Colonic mucosa (tissue), 4 donors: ENCODE data around the gene EPRS1. TPM values are rescaled to one million over a fixed set of nuclear protein-coding genes. Genes with fewer than 3 reads are reported as not detected.
"Not testable (repeated sequence)": the region's sequence is repeated elsewhere in the genome, so short reads cannot be mapped to it uniquely, and the experiment has no call there.

ENCODE experiments used
- DNase-seq: peaks from one replicate; pipeline ENCODE4 v3.0.0-alpha.2; 2020
- H3K27ac ChIP-seq: fragments of 200-600 bp; one replicate; pipeline ENCODE4 v1.8.0; 2021
- H3K27me3 ChIP-seq: fragments of 200-600 bp; one replicate; pipeline ENCODE4 v1.8.0; 2021
- H3K36me3 ChIP-seq: fragments of 200-600 bp; one replicate; pipeline ENCODE4 v1.8.0; 2021
- H3K4me1 ChIP-seq: fragments of 200-600 bp; one replicate; pipeline ENCODE4 v1.8.0; 2021; ENCODE audit warnings: mild to moderate bottlenecking
- H3K4me3 ChIP-seq: fragments of 200-600 bp; one replicate; pipeline ENCODE4 v1.8.0; 2021
- H3K9ac ChIP-seq, 2 donors: one replicate each; pipeline ENCODE4 v1.7.0; 2013; ENCODE audit warnings: control low read depth in 2 of 2, low read depth in 2 of 2, low read length in 2 of 2
- H3K9me3 ChIP-seq: fragments of 200-600 bp; one replicate; pipeline ENCODE4 v1.8.0; 2021
- CTCF ChIP-seq: fragments of 200-600 bp; IDR thresholded peaks from one replicate; pipeline ENCODE4 v1.8.0; 2022; ENCODE audit warnings: antibody characterized with exemption, mild to moderate bottlenecking
- intact Hi-C: fragments of 100-400 bp; cut with DNase I; formaldehyde crosslinking; loops from one replicate; pipeline ENCODE4 v1.14.1; 2022
- total RNA-seq, 2 donors: library from RNA; stranded (reverse); fragmentation: NEBNext Ultra II Directional in 1 of 2; extraction: Animal tissue kit (Norgen Biotek cat#: 25700) in 1 of 2; gene quantifications; one replicate each; pipeline ENCODE4 v1.2.1, GENCODE V29; 2021
- donor health status: healthy.
- donor health status: DM: no; HTN: no; CAD: no.
- donor health status: DM: no; HTN: no; CAD: no.

EPRS1 gene
- total RNA-seq, 2 donors from 2014 or later, result 78.8 to 124 TPM

GRCh38 chr1:220044678-220045355 is 1.5 kb downstream of the EPRS1 start:
- H3K36me3 ChIP-seq, result no peaks in the 10 kb centered on the region
- H3K9ac ChIP-seq, result no peak overlapping the region
- H3K9me3 ChIP-seq, result no peaks in the 10 kb centered on the region
- intact Hi-C loops, result loop anchor here (10.0 kb wide), 1 partner anchor 50 kb away; the partner anchor contains the start of gene IARS2
- H3K27ac ChIP-seq, result no peak overlapping the region
- no peak for TF ChIP-seq CTCF
- no peaks in the 10 kb centered on the region for H3K27me3 ChIP-seq
- H3K4me1 ChIP-seq, result peaks cover 16% of the 10 kb centered on the region
- DNase-seq, result no peak
- no peak overlapping the region for H3K4me3 ChIP-seq

GRCh38 chr1:220043646-220044045 is 2.7 kb downstream of the EPRS1 start:
- intact Hi-C loops, result loop anchor here (10.0 kb wide), 1 partner anchor 51 kb away; the partner anchor contains the start of gene IARS2
- H3K9me3 ChIP-seq, result no peaks in the 10 kb centered on the region
- no peaks in the 10 kb centered on the region for H3K36me3 ChIP-seq
- H3K9ac ChIP-seq, result peak overlapping the region in 1 of 2 donors; percentile 15
- no peak for DNase-seq
- no peak overlapping the region for H3K27ac ChIP-seq
- peaks cover 16% of the 10 kb centered on the region for H3K4me1 ChIP-seq
- H3K4me3 ChIP-seq, result no peak overlapping the region
- TF ChIP-seq CTCF, result no peak
- no peaks in the 10 kb centered on the region for H3K27me3 ChIP-seq

- Histone ChIP-seq H3K27me3 (no peaks in the 10 kb centered on the region), H3K9ac (no peak overlapping the region), H3K4me1 (peaks cover 16% of the 10 kb centered on the region), H3K9me3 (no peaks in the 10 kb centered on the region), H3K36me3 (no peaks in the 10 kb centered on the region), H3K4me3 (no peak overlapping the region), H3K27ac (no peak overlapping the region)
- intact Hi-C loops, result loop anchor here (10.0 kb wide), 1 partner anchor 55 kb away; the partner anchor contains the start of gene IARS2
- no peak for DNase-seq
- no peak for TF ChIP-seq CTCF
Measured at GRCh38 chr1:220040028-220040596, 6.2 kb downstream of the EPRS1 start.

- no peak for TF ChIP-seq CTCF
- H3K27me3 ChIP-seq, result no peaks in the 10 kb centered on the region
- intact Hi-C loops, result no loop called here
- no peaks in the 10 kb centered on the region for H3K9me3 ChIP-seq
- H3K36me3 ChIP-seq, result peaks cover 3% of the 10 kb centered on the region
- H3K4me3 ChIP-seq, result no peak overlapping the region
- H3K4me1 ChIP-seq, result peaks cover 3% of the 10 kb centered on the region
- no peak for DNase-seq
- no peak overlapping the region for H3K27ac ChIP-seq
- H3K9ac ChIP-seq, result no peak overlapping the region
Measured at GRCh38 chr1:220038640-220039039, 7.7 kb downstream of the EPRS1 start.

- H3K9ac ChIP-seq, H3K9me3 ChIP-seq, H3K4me3 ChIP-seq, DNase-seq, intact Hi-C loops, H3K27ac ChIP-seq, H3K4me1 ChIP-seq, H3K27me3 ChIP-seq, H3K36me3 ChIP-seq: not testable (repeated sequence)
Measured at GRCh38 chr1:220037810-220038209, 8.5 kb downstream of the EPRS1 start.

GRCh38 chr1:220032911-220033310 is 13.4 kb downstream of the EPRS1 start:
- H3K27me3 ChIP-seq, result no peaks in the 10 kb centered on the region
- H3K4me1 ChIP-seq, result no peaks in the 10 kb centered on the region
- H3K36me3 ChIP-seq, result peaks cover 14% of the 10 kb centered on the region
- H3K4me3 ChIP-seq, result no peak overlapping the region
- H3K27ac ChIP-seq, result no peak overlapping the region
- no peak overlapping the region for H3K9ac ChIP-seq
- no peaks in the 10 kb centered on the region for H3K9me3 ChIP-seq
- intact Hi-C loops, result no loop called here
- no peak for DNase-seq
- TF ChIP-seq CTCF, result no peak
